Stimulated activated CD4-positive, alpha-beta T cell treated with anti-CD3 and anti-CD28 coated beads, Interleukin-12 subunit alpha, Interleukin-12 subunit beta, amount 100 ng/mL, for 24 hours (primary cell): ENCODE data around the gene GPRC6A.

ENCODE experiments used
- DNase-seq, 2 experiments: peaks; one replicate each; pipeline ENCODE4 v3.0.0-alpha.2; 2020; ENCODE audit warnings: low read depth in 2 of 2

GPRC6A gene

GRCh38 chr6:116793224-116793623, 35.7 kb downstream of the GPRC6A start:
- no peak for DNase-seq

- no peak for DNase-seq
Observed at GRCh38 chr6:116783852-116784251, 45.0 kb downstream of the GPRC6A start.

- DNase-seq: no peak
Observed at GRCh38 chr6:116779573-116780164, 49.2 kb downstream of the GPRC6A start.

GRCh38 chr6:116773886-116774285, 55.0 kb downstream of the GPRC6A start:
- no peak for DNase-seq

- no peak for DNase-seq
Observed at GRCh38 chr6:116772450-116772849, 56.4 kb downstream of the GPRC6A start.

GRCh38 chr6:116767715-116768114, 61.2 kb downstream of the GPRC6A start:
- DNase-seq: no peak

GRCh38 chr6:116766506-116767176, 62.2 kb downstream of the GPRC6A start:
- no peak for DNase-seq

GRCh38 chr6:116764961-116765841, 63.7 kb downstream of the GPRC6A start, which contains the start of gene FAM162B:
Gene FAM162B (minus strand): TSS chr6:116765719. CDS start chr6:116765576, 143 bp downstream.
- no peak for DNase-seq

GRCh38 chr6:116764629-116764960, 64.3 kb downstream of the GPRC6A start:
- DNase-seq: no peak

- no peak for DNase-seq
Observed at GRCh38 chr6:116763906-116764628, 64.8 kb downstream of the GPRC6A start.

GRCh38 chr6:116763048-116763447, 65.8 kb downstream of the GPRC6A start:
- DNase-seq: no peak

GRCh38 chr6:116762235-116762634, 66.6 kb downstream of the GPRC6A start:
- DNase-seq: no peak

GRCh38 chr6:116761779-116762178, 67.1 kb downstream of the GPRC6A start:
- DNase-seq: no peak

GRCh38 chr6:116745176-116745575, 83.7 kb downstream of the GPRC6A start:
- no peak for DNase-seq
